ENCODE results near the gene BPIFB2.
"Not testable (repeated sequence)": the region's sequence is repeated elsewhere in the genome, so short reads cannot be mapped to it uniquely, and the experiment has no call there.

Gene BPIFB2

GRCh38 chr20:33042983-33043730 is 35.7 kb downstream of the BPIFB2 start:
- DNase-seq (ENCODE audit: low read depth in 3 of 3), result no peak

- no peak for DNase-seq (ENCODE audit: low read depth in 3 of 3)
Observed at GRCh38 chr20:33043731-33044181, 36.3 kb downstream of the BPIFB2 start.

- not testable (repeated sequence) for DNase-seq (ENCODE audit: low read depth in 3 of 3)
Observed at GRCh38 chr20:33045129-33045721, 37.7 kb downstream of the BPIFB2 start.

- DNase-seq (ENCODE audit: low read depth in 3 of 3), result no peak
Observed at GRCh38 chr20:33046412-33046811, 38.9 kb downstream of the BPIFB2 start.

GRCh38 chr20:33051333-33051732 is 43.8 kb downstream of the BPIFB2 start:
- no peak for DNase-seq (ENCODE audit: low read depth in 3 of 3)

GRCh38 chr20:33053291-33054106 is 46.0 kb downstream of the BPIFB2 start, which contains the start of gene BPIFB3:
Gene BPIFB3, plus strand, starts transcription at chr20:33053903. Its CDS starts 1,533 bp downstream, at chr20:33055436.
- no peak for DNase-seq (ENCODE audit: low read depth in 3 of 3)

- DNase-seq (ENCODE audit: low read depth in 3 of 3), result no peak
Observed at GRCh38 chr20:33054381-33054780, 46.9 kb downstream of the BPIFB2 start.

- no peak for DNase-seq (ENCODE audit: low read depth in 3 of 3)
Observed at GRCh38 chr20:33054791-33055190, 47.3 kb downstream of the BPIFB2 start.

- no peak for DNase-seq (ENCODE audit: low read depth in 3 of 3)
Observed at GRCh38 chr20:33059136-33059535, 51.6 kb downstream of the BPIFB2 start.

- DNase-seq (ENCODE audit: low read depth in 3 of 3), result no peak
Observed at GRCh38 chr20:33059741-33060390, 52.4 kb downstream of the BPIFB2 start.

- DNase-seq (ENCODE audit: low read depth in 3 of 3), result no peak
Observed at GRCh38 chr20:33061658-33062028, 54.1 kb downstream of the BPIFB2 start.

- no peak for DNase-seq (ENCODE audit: low read depth in 3 of 3)
Observed at GRCh38 chr20:33062105-33062824, 54.8 kb downstream of the BPIFB2 start.

- no peak for DNase-seq (ENCODE audit: low read depth in 3 of 3)
Observed at GRCh38 chr20:33062825-33063149, 55.3 kb downstream of the BPIFB2 start.

- DNase-seq (ENCODE audit: low read depth in 3 of 3), result no peak
Observed at GRCh38 chr20:33063271-33063670, 55.8 kb downstream of the BPIFB2 start.

GRCh38 chr20:33064572-33065287 is 57.2 kb downstream of the BPIFB2 start:
- DNase-seq (ENCODE audit: low read depth in 3 of 3), result no peak

GRCh38 chr20:33065785-33066184 is 58.3 kb downstream of the BPIFB2 start:
- DNase-seq (ENCODE audit: low read depth in 3 of 3), result no peak

- DNase-seq (ENCODE audit: low read depth in 3 of 3), result no peak
Observed at GRCh38 chr20:33067806-33068205, 60.3 kb downstream of the BPIFB2 start.

- DNase-seq (ENCODE audit: low read depth in 3 of 3), result no peak
Observed at GRCh38 chr20:33068251-33068939, 60.9 kb downstream of the BPIFB2 start.

- DNase-seq (ENCODE audit: low read depth in 3 of 3), result no peak
Observed at GRCh38 chr20:33069673-33070072, 62.2 kb downstream of the BPIFB2 start.
